ENCODE measurements around the gene APOL3.

DNA sequence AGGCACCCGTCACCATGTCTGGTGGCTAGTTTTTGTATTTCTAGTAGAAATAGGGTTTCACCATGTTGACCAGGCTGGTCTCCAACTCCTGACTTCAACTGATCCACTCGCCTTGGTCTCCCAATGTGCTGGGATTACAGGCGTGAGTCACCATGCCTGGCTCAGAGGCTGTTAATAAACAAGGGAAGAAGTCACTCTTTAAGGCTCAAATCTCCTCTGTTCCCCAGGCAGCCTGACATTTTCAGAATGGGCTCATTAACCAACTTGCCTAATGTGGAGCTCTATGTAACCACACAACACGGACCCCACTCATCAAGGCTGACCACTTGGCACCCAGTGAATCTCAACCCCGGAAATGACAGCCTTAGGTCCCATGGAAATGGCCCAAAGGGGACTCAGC, 24.1 kb downstream of the APOL3 start:
- TF ChIP-seq CTCF (IDR thresholded peaks at IDR 0.05) (no peak), POLR2A (IDR thresholded peaks at IDR 0.05) (no peak)

Data from adrenal gland (tissue), 5 donors.